NT2/D1 (cell line): ENCODE results near the gene RYR2.
"Not testable (repeated sequence)": the region's sequence is repeated elsewhere in the genome, so short reads cannot be mapped to it uniquely, and the experiment has no call there.

Experiments used
- YY1 ChIP-seq: IDR thresholded peaks from 2 replicates; pipeline ENCODE4 v1.6.1; 2011; ENCODE audit not compliant: insufficient read length, insufficient read depth
- ZNF274 ChIP-seq: IDR thresholded peaks from 2 replicates; pipeline ENCODE4 v1.6.1; 2011; ENCODE audit warnings: mild to moderate bottlenecking, low read depth, low read length

GRCh38 chr1:237151979-237152378 lies 110.0 kb downstream of the RYR2 start:
- TF ChIP-seq YY1, ZNF274: not testable (repeated sequence)
